Right atrium auricular region (tissue), 2 donors: ENCODE measurements around the gene SPC25. TPM values are rescaled to one million over a fixed set of nuclear protein-coding genes. Genes with fewer than 3 reads are reported as not detected.

ENCODE experiments used
- DNase-seq: peaks from one replicate; pipeline ENCODE4 v3.0.0-alpha.2; 2019; ENCODE audit warnings: low spot score
- H3K27ac ChIP-seq, 2 donors: fragments of 200-600 bp; sonication (generic); 1 replicate in 1 of 2; 2 replicates in 1 of 2; pipeline ENCODE4 v1.5.1; 2016 to 2019
- H3K27me3 ChIP-seq, 2 donors: fragments of 200-600 bp; sonication (generic); one replicate each; pipeline versions ENCODE4 v1.5.1 to v1.6.0; 2017 to 2019
- H3K36me3 ChIP-seq: fragments of 200-600 bp; sonication (generic); one replicate; pipeline ENCODE4 v1.5.1; 2016
- H3K4me1 ChIP-seq, 2 donors: fragments of 200-600 bp; sonication (generic); one replicate each; pipeline versions ENCODE4 v1.5.1 to v1.6.0; 2017 to 2019
- H3K4me3 ChIP-seq, 2 donors: fragments of 200-600 bp; sonication (generic); 1 replicate in 1 of 2; 2 replicates in 1 of 2; pipeline ENCODE4 v1.5.1; 2017 to 2019; ENCODE audit warnings: mild to moderate bottlenecking in 1 of 2, moderate library complexity in 1 of 2
- H3K9me3 ChIP-seq, 2 donors: fragments of 200-600 bp; sonication (generic); one replicate each; pipeline ENCODE4 v1.5.1; 2019
- CTCF ChIP-seq, 2 donors: fragments of 200-600 bp; sonication (generic); IDR thresholded peaks; one replicate each; pipeline ENCODE4 v1.5.1; 2019; ENCODE audit warnings: antibody characterized with exemption in 2 of 2
- total RNA-seq, 2 donors: library from RNA; depleted of rRNA; stranded (reverse); fragments of >200 nt; gene quantifications; one replicate each; pipeline ENCODE4 v1.1.0, GENCODE V29; 2016

The SPC25 gene
- total RNA-seq, 2 donors from 2014 or later, result 1.9 TPM; not detected in 1

GRCh38 chr2:168916331-168916675 is 26.1 kb upstream of the SPC25 start:
- H3K9me3 ChIP-seq, result peaks cover 0 to 5% of the 10 kb centered on the region in 2 donors
- H3K4me1 ChIP-seq, result no peaks in the 10 kb centered on the region
- no peak for DNase-seq
- no peak for TF ChIP-seq CTCF (IDR thresholded peaks at IDR 0.05)
- no peaks in the 10 kb centered on the region for H3K27me3 ChIP-seq
- no peaks in the 10 kb centered on the region for H3K36me3 ChIP-seq
- no peak overlapping the region for H3K27ac ChIP-seq
- no peak overlapping the region for H3K4me3 ChIP-seq

- Histone ChIP-seq H3K4me1 (no peaks in the 10 kb centered on the region), H3K4me3 (no peak overlapping the region), H3K27me3 (no peaks in the 10 kb centered on the region), H3K9me3 (peaks cover 0 to 5% of the 10 kb centered on the region in 2 donors), H3K27ac (no peak overlapping the region), H3K36me3 (no peaks in the 10 kb centered on the region)
- no peak for DNase-seq
- no peak for TF ChIP-seq CTCF (IDR thresholded peaks at IDR 0.05)
These were observed 25.5 kb upstream of the SPC25 start for GRCh38 chr2:168915441-168916330.

GRCh38 chr2:168913495-168913894 is 23.3 kb upstream of the SPC25 start:
- no peaks in the 10 kb centered on the region for H3K27me3 ChIP-seq
- no peak for TF ChIP-seq CTCF (IDR thresholded peaks at IDR 0.05)

GRCh38 chr2:168912901-168913369 is 22.7 kb upstream of the SPC25 start:
- Histone ChIP-seq H3K9me3 (peaks cover 0 to 5% of the 10 kb centered on the region in 2 donors), H3K4me3 (peak overlapping the region in 1 of 2 donors; percentile 2), H3K27me3 (no peaks in the 10 kb centered on the region), H3K4me1 (no peaks in the 10 kb centered on the region), H3K36me3 (no peaks in the 10 kb centered on the region), H3K27ac (no peak overlapping the region)
- DNase-seq, result no peak
- no peak for TF ChIP-seq CTCF (IDR thresholded peaks at IDR 0.05)

More at GRCh38 chr2:168913495-168913894, 23.3 kb upstream of the SPC25 start:
- Histone ChIP-seq H3K4me1 (no peaks in the 10 kb centered on the region), H3K4me3 (no peak overlapping the region), H3K36me3 (no peaks in the 10 kb centered on the region), H3K27ac (no peak overlapping the region), H3K9me3 (peaks cover 0 to 5% of the 10 kb centered on the region in 2 donors)
- DNase-seq, result no peak

- Histone ChIP-seq H3K4me3 (no peak overlapping the region), H3K4me1 (no peaks in the 10 kb centered on the region), H3K27me3 (no peaks in the 10 kb centered on the region), H3K27ac (no peak overlapping the region), H3K36me3 (no peaks in the 10 kb centered on the region), H3K9me3 (peaks cover 0 to 5% of the 10 kb centered on the region in 2 donors)
- no peak for TF ChIP-seq CTCF (IDR thresholded peaks at IDR 0.05)
- DNase-seq, result no peak
These were observed 22.2 kb upstream of the SPC25 start for GRCh38 chr2:168912466-168912865.
